Breast epithelium (tissue), 3 donors: ENCODE measurements around the gene TMEM144.

ENCODE experiments used
- CTCF ChIP-seq, 3 donors: fragments of 450-650 bp; IDR thresholded peaks; one replicate each; pipeline ENCODE4 v1.5.1; 2016 to 2017; ENCODE audit warnings: antibody characterized with exemption in 3 of 3, mild to moderate bottlenecking in 3 of 3, moderate library complexity in 3 of 3
- POLR2A ChIP-seq: fragments of 450-650 bp; IDR thresholded peaks from one replicate; pipeline ENCODE4 v1.6.1; 2016; ENCODE audit warnings: antibody characterized with exemption, mild to moderate bottlenecking, moderate library complexity
- POLR2AphosphoS5 ChIP-seq, 3 donors: sonication (generic); formaldehyde crosslinking; IDR thresholded peaks; one replicate each; pipeline ENCODE4 v1.6.1; 2017; ENCODE audit warnings: antibody characterized with exemption in 3 of 3

GRCh38 chr4:158239196-158239595 is 28.9 kb downstream of the TMEM144 start:
- TF ChIP-seq CTCF (IDR thresholded peaks at IDR 0.05), result no peak
- no peak for TF ChIP-seq POLR2A
- TF ChIP-seq POLR2AphosphoS5 (IDR thresholded peaks at IDR 0.05), result no peak
